Stimulated activated CD4-positive, alpha-beta T cell treated with anti-CD3 and anti-CD28 coated beads, Interleukin-2, amount 100 ng/mL, for 4 hours (primary cell): ENCODE results near the gene SRSF4.

Experiments
- DNase-seq: peaks from one replicate; pipeline ENCODE4 v3.0.0-alpha.2; 2020; ENCODE audit warnings: low read depth

SRSF4 gene

DNA sequence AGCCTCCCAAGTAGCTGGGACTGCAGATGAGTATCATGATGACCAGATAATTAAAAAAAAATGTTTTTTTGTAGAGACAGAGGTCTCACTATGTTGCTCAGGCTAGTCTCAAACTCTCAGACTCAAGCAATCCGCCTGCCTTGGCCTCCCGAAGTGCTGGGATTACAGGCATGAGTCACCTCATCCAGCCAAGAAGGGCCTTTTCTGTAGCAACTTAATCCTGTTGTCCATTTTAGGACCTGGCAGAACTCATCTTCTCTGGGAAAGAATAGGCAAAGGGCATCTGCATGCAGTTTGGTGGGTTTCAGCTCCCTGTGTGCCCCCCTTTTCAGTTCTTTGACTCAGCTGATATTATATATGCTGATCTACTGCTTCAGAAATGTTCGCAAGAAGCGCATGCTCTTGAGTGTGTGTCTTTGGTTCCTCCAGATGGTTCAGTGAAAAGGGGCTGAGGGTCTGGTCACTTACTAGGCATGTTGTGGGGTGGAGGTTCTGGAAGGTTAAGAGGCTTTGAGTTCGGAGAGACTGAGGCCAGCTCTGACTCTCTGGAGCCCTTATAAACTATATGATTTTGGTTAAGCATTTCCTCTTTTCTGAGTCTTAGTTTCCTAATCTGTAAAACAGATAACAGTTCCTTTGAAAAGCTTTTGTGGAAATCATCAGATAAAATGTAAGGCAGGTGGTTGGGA, 19.4 kb upstream of the SRSF4 start:
- no peak for DNase-seq

GRCh38 chr1:29197993-29198392, 16.3 kb upstream of the SRSF4 start:
- DNase-seq = no peak

DNA sequence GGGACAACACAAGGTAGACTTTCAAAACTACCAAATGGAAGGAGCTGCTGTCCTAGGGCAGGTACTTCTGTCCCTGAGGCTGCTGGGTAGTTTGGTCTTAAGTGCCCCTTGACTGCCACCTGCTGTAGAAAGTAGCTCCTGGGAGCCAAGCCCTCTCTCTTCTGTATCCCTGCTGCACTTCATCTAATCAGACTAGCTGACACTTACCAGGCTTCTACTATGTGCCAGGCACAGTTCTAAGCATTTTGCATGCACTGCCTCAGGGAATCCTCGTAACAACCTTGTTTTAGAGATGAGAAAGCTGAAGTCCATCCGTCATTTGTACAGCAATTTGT, 15.9 kb upstream of the SRSF4 start:
- peak; percentile 15 for DNase-seq

DNA sequence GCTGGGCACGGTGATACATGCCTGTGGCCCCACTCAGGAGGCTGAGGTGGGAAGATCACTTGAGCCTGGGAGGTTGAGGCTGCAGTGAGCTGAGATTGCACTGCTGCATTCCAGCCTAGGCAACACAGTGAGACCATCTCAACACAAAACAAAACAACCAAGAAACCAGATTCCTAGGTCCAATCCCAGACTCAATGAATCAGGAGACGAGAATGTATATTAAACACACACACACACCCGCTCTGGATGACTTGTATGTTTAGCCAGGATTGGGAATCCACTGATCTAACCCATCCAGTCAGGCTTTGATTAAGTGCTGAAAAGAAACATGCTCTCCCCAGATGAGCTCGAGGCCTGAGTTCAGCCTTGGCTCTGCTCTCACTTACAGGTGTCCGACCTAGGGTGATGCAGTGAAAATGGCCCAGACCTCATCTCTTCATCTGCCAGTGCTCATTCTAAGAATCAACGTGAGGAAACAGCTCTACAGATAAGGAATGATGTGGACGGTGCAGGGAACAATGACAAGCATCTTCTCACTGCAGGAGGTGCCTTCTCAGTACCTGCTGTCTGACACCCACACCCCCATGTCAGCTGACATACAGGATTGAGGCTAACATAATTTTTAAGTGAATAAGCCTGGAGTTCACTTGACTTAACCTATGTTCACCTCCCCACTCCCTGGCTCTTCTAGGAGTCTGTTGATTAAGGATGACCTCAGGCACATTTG, 15.3 kb upstream of the SRSF4 start:
- DNase-seq = no peak

DNA sequence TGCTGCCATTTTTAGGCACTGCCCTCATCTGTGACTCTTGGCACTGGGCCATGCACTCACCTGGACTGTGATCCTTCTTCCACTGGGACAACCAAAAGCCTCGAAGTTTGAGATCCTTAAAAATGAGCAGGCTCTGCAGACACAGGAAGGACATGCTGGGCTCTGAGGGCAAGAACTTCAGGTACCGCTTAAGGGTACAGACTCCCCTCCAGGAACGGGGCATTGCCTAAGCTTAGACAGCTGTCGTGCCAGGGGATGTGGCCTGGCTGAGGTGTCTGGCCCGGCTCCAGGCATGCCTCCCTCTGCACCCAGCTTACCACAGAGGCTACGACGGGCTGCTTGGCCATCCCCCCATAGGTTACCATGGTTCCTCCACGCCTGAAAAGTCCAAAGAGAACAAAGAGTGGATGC, 14.2 kb upstream of the SRSF4 start:
- DNase-seq = no peak

GRCh38 chr1:29193879-29194455, 12.3 kb upstream of the SRSF4 start:
- DNase-seq = no peak

DNA sequence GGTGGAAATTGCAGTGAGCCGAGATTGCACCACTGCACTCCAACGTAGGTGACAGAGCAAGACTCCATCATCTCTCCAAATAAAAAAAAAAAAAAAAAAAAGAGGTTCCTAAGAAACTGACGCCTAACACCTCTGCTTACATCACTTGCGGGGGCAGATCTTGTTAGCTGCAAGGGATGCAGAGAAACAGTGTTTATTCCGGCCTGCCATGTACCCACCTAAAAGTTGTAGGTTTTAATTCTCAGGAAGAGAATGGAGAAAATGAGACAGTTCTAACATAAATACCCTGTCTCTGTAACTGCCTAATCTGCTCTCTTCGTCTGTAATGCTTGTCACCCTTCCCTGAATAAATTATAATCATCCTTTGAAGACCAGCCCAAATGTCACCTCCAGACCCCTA, 9.0 kb upstream of the SRSF4 start:
- no peak for DNase-seq

DNA sequence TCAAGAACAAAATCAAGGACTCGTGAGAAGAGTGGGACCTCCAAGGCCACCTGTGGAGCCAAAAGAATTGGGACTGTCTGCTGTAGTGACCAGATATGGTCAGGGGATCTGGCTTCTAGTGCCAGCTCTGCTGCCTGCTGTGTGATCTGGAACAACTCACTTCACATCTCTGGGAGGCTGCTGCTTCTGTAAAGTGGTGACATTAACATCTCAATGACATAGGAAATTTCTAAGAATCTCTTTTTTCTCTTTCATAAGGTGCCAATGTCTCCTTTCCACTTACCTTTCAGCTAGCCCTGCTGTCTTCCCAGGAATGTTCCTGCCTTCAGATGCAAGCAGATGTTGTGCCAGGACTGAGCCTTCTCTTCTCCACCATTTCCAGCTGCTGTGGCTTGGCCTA, 5.0 kb upstream of the SRSF4 start:
- no peak for DNase-seq

- DNase-seq = no peak
Observed at GRCh38 chr1:29186252-29186651, 4.6 kb upstream of the SRSF4 start.

DNA sequence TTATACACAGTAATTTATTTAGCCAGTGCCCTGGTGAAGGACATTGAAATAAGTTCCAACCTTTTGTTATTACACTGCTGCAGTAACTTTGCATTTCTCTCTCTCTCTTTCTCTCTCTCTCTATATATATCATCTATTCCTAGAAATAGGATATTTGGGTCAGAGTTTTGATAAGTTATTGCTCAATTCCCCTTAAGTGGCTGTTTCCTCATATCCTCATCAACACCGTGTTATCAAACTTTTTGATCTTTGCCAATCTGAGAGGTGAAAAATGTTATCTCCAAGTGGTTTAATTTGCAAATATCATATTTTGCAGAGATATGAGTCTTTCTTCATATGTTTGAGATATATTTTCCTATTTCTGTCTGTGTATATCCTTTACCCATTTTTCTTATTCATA, 1.6 kb upstream of the SRSF4 start:
- DNase-seq = no peak

DNA sequence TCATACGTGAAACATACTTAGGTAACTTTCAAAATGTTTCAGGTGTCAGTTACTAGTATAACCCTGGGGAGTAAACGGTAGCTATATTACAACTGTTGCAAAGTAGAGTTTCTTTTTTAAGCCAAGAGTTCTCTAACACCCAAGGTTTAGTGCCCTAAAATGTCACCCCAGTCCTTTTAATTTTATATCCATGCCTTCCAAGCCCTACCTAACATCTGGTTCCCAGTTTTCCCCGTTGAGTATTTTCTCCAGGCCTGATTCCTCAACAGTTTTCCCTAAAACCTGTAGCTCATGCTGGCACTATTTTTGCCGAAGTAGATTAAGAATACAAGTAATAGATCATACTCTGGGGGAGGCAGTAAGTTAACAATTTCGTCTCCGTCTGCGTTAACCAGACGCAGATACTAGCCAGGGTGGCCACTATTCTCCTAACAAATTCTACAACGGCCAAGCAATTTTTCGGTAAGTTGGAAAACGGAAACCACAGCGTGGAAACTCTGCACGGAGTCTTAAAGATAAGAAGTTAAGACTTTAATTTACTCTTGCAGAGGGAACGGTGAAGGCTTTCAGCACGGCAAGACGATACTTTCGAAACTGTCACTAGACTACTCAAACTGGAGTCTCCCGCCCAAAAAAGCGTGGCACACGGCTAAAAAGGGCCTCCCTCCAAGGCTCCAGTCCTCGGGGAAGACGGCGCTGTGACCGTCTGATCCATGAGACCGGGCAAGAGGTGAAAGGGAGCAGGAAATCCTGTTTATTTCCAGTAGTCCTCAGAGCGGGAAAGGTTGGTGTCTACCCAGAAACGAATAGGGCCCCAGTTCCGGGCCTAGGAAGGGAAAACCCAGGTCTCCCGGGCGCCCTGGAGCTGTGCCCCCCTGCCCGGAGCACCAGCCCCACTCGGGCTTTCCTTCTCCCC, 945 bp downstream of the SRSF4 start:
- no peak for DNase-seq

DNA sequence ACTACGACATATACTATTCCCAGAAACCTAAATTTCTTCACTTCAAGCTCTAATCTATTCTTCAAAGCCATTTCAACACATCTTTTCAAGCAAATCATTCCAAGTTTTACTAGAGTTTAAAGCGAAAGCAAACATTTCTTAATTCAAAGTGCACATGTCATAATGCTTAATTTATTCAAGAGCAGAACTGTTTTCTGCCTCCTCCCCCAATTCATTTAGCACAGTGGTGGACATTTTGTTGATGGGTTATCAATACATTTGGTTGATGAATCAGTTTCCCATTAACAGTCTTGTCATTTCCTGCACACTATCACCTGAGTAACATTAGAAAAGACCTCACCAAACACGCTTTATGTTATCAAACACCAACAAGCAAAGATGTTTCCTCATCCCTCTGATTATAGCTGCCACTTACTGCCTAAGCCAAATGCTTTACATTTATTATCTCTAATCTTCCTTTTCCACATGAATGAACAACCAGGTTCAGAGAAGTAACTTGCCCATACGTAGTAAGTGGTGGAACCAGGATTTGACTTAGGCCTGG, 2.0 kb downstream of the SRSF4 start:
- no peak for DNase-seq

DNA sequence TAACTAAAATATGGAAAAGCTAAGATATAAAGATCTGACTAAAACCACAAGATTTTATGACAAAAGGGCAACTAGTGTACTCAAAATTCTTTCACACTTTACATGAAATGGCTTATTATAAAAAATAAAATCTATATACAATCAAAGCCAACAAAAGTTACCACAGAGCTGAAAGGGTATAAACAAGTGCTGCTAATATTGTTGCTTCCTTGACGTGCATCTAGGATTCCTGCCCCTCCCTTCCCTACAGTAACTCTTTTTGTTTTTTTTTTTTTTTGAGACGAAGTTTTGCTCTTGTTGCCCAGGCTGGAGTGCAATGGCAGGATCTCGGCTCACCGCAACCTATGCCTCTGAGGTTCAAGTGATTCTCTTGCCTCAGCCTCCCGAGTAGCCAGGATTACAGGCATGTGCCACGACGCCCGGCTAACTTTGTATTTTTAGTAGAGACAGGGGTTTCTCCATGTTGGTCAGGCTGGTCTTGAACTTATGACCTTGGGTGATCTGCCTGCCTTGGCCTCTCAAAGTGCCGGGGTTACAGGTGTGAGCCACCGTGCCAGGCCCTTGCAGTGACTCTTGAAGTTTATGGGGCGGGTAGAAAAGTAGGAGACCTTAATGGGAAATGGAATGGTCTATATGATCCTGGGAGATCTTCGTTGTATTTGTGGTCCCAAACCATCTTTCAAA, 4.5 kb downstream of the SRSF4 start:
- DNase-seq = no peak

DNA sequence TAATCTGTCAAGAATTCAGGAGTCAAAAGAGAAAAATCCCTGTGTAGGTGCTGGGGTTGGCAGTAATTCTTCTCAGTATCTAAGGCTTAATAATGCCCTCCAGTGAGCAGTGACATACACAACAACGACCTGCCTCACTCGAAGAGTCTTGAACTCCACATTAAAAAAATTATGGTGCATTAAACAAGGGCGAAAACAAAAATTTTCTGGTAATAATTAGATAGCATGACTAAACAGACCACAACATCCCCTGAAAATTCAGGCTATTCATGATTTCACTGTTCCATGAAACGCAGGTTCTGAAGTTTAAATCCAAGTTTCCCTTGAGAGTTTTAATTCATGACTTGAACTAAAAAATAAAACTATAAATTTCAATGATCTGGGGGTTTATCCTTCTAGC, 5.1 kb downstream of the SRSF4 start:
- DNase-seq = no peak

DNA sequence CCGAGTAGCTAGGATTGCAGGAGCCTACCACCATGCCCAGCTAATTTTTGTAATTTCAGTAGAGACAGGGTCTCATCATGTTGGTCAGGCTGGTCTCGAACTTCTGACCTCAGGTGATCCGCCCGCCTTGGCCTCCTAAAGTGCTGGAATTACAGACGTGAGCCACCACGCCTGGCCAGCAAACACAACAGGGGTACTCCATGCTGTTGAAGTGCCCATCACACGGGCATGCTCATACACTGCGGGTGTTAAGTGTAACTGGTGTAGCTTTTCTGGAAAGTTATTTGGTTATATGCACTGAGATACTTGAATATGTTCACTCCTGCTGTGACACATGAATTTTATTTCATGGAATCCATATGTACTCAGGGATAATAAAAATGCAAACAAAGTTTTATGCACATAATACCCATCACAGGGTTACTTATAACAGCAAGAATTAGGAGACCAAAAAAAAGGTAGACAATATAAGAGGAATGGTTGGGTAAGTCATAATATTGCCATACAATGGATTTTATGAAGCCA, 9.2 kb downstream of the SRSF4 start:
- DNase-seq = no peak

- no peak for DNase-seq
Observed at GRCh38 chr1:29171521-29171920, 10.2 kb downstream of the SRSF4 start.

DNA sequence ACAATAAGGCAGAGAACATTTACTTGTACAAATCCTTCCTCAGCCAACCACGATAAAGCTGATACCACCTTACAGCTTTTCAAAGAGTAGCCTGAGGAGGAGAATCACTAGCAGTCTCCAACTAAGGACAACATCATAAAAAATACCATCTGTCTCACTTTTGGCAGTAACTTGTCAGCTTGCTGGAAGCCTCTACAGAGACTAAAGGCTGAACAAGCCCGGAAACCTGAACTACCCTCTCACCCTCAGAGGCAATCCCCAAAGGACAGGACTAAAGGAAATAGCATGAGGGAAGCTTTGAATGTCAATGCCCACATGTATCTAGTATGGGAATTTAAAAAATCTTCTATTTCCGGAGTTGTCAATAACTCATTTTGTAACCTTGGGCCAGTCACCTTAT, 10.6 kb downstream of the SRSF4 start:
- no peak for DNase-seq

DNA sequence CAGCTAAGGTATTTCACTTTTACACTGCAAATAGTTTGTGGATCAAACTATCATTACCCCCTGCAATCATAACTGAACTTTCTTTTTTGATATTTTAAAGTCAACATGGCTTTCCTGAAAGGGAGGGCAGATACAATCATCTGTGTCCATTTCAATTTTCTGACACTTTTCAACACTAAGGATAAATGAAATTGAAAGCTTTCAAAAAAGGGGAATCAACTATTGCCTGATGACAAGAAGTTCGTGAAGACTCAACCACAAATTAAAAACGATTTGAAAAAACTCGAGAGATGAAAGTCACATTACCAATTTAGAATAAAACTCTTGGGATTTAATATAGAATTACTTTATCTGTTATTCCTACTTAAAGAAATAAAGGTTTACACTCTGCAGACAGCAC, 11.7 kb downstream of the SRSF4 start:
- DNase-seq = no peak

DNA sequence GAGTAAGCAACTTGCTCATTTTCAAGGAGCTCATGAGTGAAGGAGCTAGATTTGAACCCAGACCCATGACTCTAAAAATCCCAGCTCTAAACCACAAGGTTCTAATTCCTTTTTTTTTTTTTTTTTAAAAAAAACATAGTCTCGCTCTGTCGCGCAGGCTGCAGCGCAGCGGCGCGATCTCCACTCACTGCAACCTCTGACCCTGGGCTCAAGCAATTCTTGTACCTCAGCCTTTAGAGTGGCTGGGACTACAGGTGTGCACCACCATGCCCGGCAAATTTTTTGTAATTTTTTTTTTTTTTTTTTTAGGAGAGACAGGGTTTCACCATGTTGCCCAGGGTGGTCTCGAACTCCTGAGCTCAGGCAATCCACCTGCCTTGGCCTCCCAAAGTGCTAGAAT, 13.8 kb downstream of the SRSF4 start:
- DNase-seq = no peak

GRCh38 chr1:29166291-29166878, 15.3 kb downstream of the SRSF4 start:
- DNase-seq = no peak

- no peak for DNase-seq
Observed at GRCh38 chr1:29164588-29164987, 17.1 kb downstream of the SRSF4 start.
